Hematopoietic multipotent progenitor cell treated with erythropoietin and hydrocortisone succinate and interleukin-3 and kit ligand, for 15 days (in vitro differentiated cells): ENCODE measurements around the gene GULP1.
"Not testable (repeated sequence)": the region's sequence is repeated elsewhere in the genome, so short reads cannot be mapped to it uniquely, and the experiment has no call there.

ENCODE experiments used
- DNase-seq: peaks from one replicate; pipeline ENCODE4 v3.0.0-alpha.2; 2015; ENCODE audit warnings: low spot score

The GULP1 gene

GRCh38 chr2:188291617-188292347 lies at the start of gene GULP1:
Gene GULP1, plus strand, starts transcription at chr2:188291874. Its CDS starts 185,829 bp downstream, at chr2:188477703.
- no peak for DNase-seq

GRCh38 chr2:188243381-188243780 lies 48.3 kb upstream of the GULP1 start:
- DNase-seq = no peak

- no peak for DNase-seq
Measured at GRCh38 chr2:188244383-188244782, 47.3 kb upstream of the GULP1 start.

- no peak for DNase-seq
Measured at GRCh38 chr2:188245230-188245629, 46.4 kb upstream of the GULP1 start.

GRCh38 chr2:188248513-188248912 lies 43.2 kb upstream of the GULP1 start:
- DNase-seq = no peak

GRCh38 chr2:188251034-188251433 lies 40.6 kb upstream of the GULP1 start:
- DNase-seq = no peak

- DNase-seq = no peak
Measured at GRCh38 chr2:188256420-188256819, 35.3 kb upstream of the GULP1 start.

- DNase-seq = no peak
Measured at GRCh38 chr2:188265315-188265714, 26.4 kb upstream of the GULP1 start.

GRCh38 chr2:188267776-188268175 lies 23.9 kb upstream of the GULP1 start:
- no peak for DNase-seq

GRCh38 chr2:188269004-188269403 lies 22.7 kb upstream of the GULP1 start:
- no peak for DNase-seq

- DNase-seq = no peak
Measured at GRCh38 chr2:188272121-188272520, 19.6 kb upstream of the GULP1 start.

- no peak for DNase-seq
Measured at GRCh38 chr2:188274274-188274673, 17.4 kb upstream of the GULP1 start.

- DNase-seq = no peak
Measured at GRCh38 chr2:188276255-188276654, 15.4 kb upstream of the GULP1 start.

- no peak for DNase-seq
Measured at GRCh38 chr2:188277786-188278185, 13.9 kb upstream of the GULP1 start.

- no peak for DNase-seq
Measured at GRCh38 chr2:188278388-188279092, 13.1 kb upstream of the GULP1 start.

GRCh38 chr2:188279093-188279445 lies 12.6 kb upstream of the GULP1 start:
- DNase-seq = no peak

GRCh38 chr2:188280811-188281222 lies 10.9 kb upstream of the GULP1 start:
- DNase-seq = no peak

- no peak for DNase-seq
Measured at GRCh38 chr2:188282907-188283306, 8.8 kb upstream of the GULP1 start.

- not testable (repeated sequence) for DNase-seq
Measured at GRCh38 chr2:188284251-188284650, 7.4 kb upstream of the GULP1 start.

- no peak for DNase-seq
Measured at GRCh38 chr2:188285049-188285448, 6.6 kb upstream of the GULP1 start.

GRCh38 chr2:188285774-188286173 lies 5.9 kb upstream of the GULP1 start:
- DNase-seq = no peak

GRCh38 chr2:188291142-188291616 lies 495 bp upstream of the GULP1 start:
- DNase-seq = no peak
